ENCODE data around the gene ATRN. TPM values are rescaled to one million over a fixed set of nuclear protein-coding genes. Genes with fewer than 3 reads are reported as not detected.

Gene ATRN
- total and polyA plus RNA-seq, 2 donors (not counting 3 experiments of a cell fraction or from before 2014, with no cell fraction given): 32.3 to 33.1 TPM

- Histone ChIP-seq H3K4me1 (ENCODE audit: control insufficient read depth, extremely low read depth, insufficient read depth, low read length) (no peaks in the 10 kb centered on the region), H3K9me3 (replicated peaks; ENCODE audit: control insufficient read depth, insufficient read depth, low read length) (no peaks in the 10 kb centered on the region), H4K20me1 (replicated peaks; ENCODE audit: control insufficient read depth, extremely low read depth, insufficient read depth, low read length) (no peaks in the 10 kb centered on the region), H3K79me2 (ENCODE audit: control insufficient read depth, insufficient read depth, low read length) (no peaks in the 10 kb centered on the region), H3K4me3 (replicated peaks in 1 of 3; ENCODE audit: insufficient read depth in 1 of 3, low read depth in 1 of 3, low read length in 3 of 3) (no peak overlapping the region), H2AFZ (ENCODE audit: low read depth, low read length) (no peak overlapping the region), H3K36me3 (ENCODE audit: control insufficient read depth in 2 of 2, extremely low read depth in 1 of 2, insufficient read depth in 2 of 2, low read length in 2 of 2) (no peaks in the 10 kb centered on the region), H3K9ac (replicated peaks; ENCODE audit: extremely low read depth, insufficient read depth, low read length) (no peak overlapping the region), H3K27me3 (ENCODE audit: control insufficient read depth in 2 of 2, insufficient read depth in 2 of 2, low read length in 2 of 2) (peaks cover 32 to 39% of the 10 kb centered on the region in 2 experiments), H3K27ac (ENCODE audit: insufficient read depth, low read depth, low read length) (no peak overlapping the region), H3K4me2 (ENCODE audit: insufficient read depth, low read length) (no peak overlapping the region), H3K9me1 (replicated peaks; ENCODE audit: control insufficient read depth, extremely low read depth, insufficient read depth, low read length) (no peaks in the 10 kb centered on the region)
- ChIA-PET POLR2A (interaction anchor here (0.6 kb wide), 1 partner anchor 70 kb away, joined by 3 read pairs; no protein-coding TSS in a partner anchor), CTCF (interaction anchor here (0.9 to 2.2 kb wide), 5 partner anchors 9 to 111 kb away, joined by 3 to 35 read pairs (median 3); no protein-coding TSS in a partner anchor)
- DNase-seq (ENCODE audit: low read depth, low spot score) (no peak), FAIRE-seq (no peak)
- peak; percentile 24 for TF ChIP-seq EZH2 (IDR thresholded peaks at IDR 0.05; ENCODE audit: borderline replicate concordance, low read depth, low read length, severe bottlenecking)
- TF ChIP-seq MYC (IDR thresholded peaks at IDR 0.05; ENCODE audit: low read depth, low read length): no peak
- TF ChIP-seq GATA2 (IDR thresholded peaks at IDR 0.05; ENCODE audit: insufficient read depth, insufficient read length, low read depth, low read length): no peak
- TF ChIP-seq FOS (IDR thresholded peaks at IDR 0.05; ENCODE audit: borderline replicate concordance, insufficient read depth, low read length): no peak
- TF ChIP-seq MAX (IDR thresholded peaks at IDR 0.05; ENCODE audit: insufficient read depth, insufficient read length): no peak
- no peak for TF ChIP-seq POLR2AphosphoS5 (IDR thresholded peaks at IDR 0.05; ENCODE audit: insufficient read depth, low read depth, low read length)
- TF ChIP-seq POLR2A (IDR thresholded peaks at IDR 0.05; ENCODE audit: low read depth, low read length): no peak
- BruUV-seq (replicated peaks): no TSS peak
- dilution Hi-C loops (cut with MboI; ENCODE audit: extremely low pct_ligation_motif_present, low sequenced_read_pairs): no loop called here
- intact Hi-C loops (cut with micrococcal nuclease): no loop called here
Measured at GRCh38 chr20:3673221-3674070, 202.6 kb downstream of the ATRN start.
